CD4-positive, alpha-beta memory T cell (primary cell): ENCODE data around the gene FERMT1. TPM values are rescaled to one million over a fixed set of nuclear protein-coding genes. Genes with fewer than 3 reads are reported as not detected.

Source experiments
- CTCF ChIA-PET: fragments of 350-600 bp; sonication (Branson Sonifier 250); formaldehyde crosslinking; loops from one replicate; lab custom pipeline; 2021; ENCODE audit warnings: inconsistent platforms; ENCODE audit not compliant: partially characterized antibody; lab: Charles Lee
- POLR2A ChIA-PET: fragments of 350-600 bp; sonication (Branson Sonifier 250); formaldehyde crosslinking; loops from one replicate; lab custom pipeline; 2021; ENCODE audit not compliant: partially characterized antibody; lab: Charles Lee
- DNase-seq, 5 donors: peaks; one replicate each; pipeline versions ENCODE4 v3.0.0 to v3.0.0-alpha.2; 2020 to 2022; ENCODE audit warnings: mixed read lengths in 1 of 5
- H3K27ac ChIP-seq: one replicate; pipeline ENCODE4 v1.7.0; 2013; ENCODE audit warnings: low read depth, low read length
- H3K27me3 ChIP-seq: 2 replicates; pipeline ENCODE4 v1.7.0; 2013; ENCODE audit warnings: mild to moderate bottlenecking, low read length, moderate library complexity; ENCODE audit not compliant: insufficient read depth
- H3K36me3 ChIP-seq: 2 replicates; pipeline ENCODE4 v1.7.0; 2013; ENCODE audit warnings: mild to moderate bottlenecking, low read length, moderate library complexity; ENCODE audit not compliant: insufficient read depth
- H3K4me1 ChIP-seq: 2 replicates; pipeline ENCODE4 v1.7.0; 2013; ENCODE audit warnings: mild to moderate bottlenecking, low read length, moderate library complexity; ENCODE audit not compliant: insufficient read depth
- H3K4me3 ChIP-seq, 2 donors: one replicate each; pipeline ENCODE4 v1.7.0; 2013; ENCODE audit warnings: low read length in 2 of 2, mild to moderate bottlenecking in 1 of 2
- H3K9me3 ChIP-seq, 2 donors: one replicate each; pipeline ENCODE4 v1.7.0; 2013; ENCODE audit warnings: low read length in 2 of 2, control low read depth in 1 of 2; ENCODE audit not compliant: control insufficient read depth in 1 of 2
- H3K27ac Mint-ChIP-seq, 7 donors: one replicate each; pipeline ENCODE4 v1.8.0; 2020 to 2021; ENCODE audit warnings: mixed read lengths in 7 of 7, mild to moderate bottlenecking in 6 of 7, inconsistent platforms in 3 of 7, moderate library complexity in 3 of 7
- H3K27me3 Mint-ChIP-seq, 2 donors: one replicate each; pipeline ENCODE4 v1.8.0; 2020 to 2021; ENCODE audit warnings: mixed read lengths in 2 of 2
- H3K36me3 Mint-ChIP-seq, 2 donors: one replicate each; pipeline ENCODE4 v1.8.0; 2020 to 2021; ENCODE audit warnings: mixed read lengths in 2 of 2, inconsistent platforms in 1 of 2, mild to moderate bottlenecking in 1 of 2
- H3K4me1 Mint-ChIP-seq, 4 donors: one replicate each; pipeline ENCODE4 v1.8.0; 2020 to 2021; ENCODE audit warnings: mixed read lengths in 4 of 4, mild to moderate bottlenecking in 1 of 4
- H3K4me3 Mint-ChIP-seq, 8 donors: one replicate each; pipeline ENCODE4 v1.8.0; 2020 to 2021; ENCODE audit warnings: mixed read lengths in 8 of 8, mild to moderate bottlenecking in 7 of 8, moderate library complexity in 6 of 8, inconsistent platforms in 3 of 8
- H3K9me3 Mint-ChIP-seq, 8 donors: one replicate each; pipeline ENCODE4 v1.8.0; 2020 to 2021; ENCODE audit warnings: mixed read lengths in 8 of 8, mild to moderate bottlenecking in 5 of 8, inconsistent platforms in 3 of 8, moderate library complexity in 1 of 8
- intact Hi-C: fragments of 100-400 bp; cut with micrococcal nuclease; formaldehyde crosslinking; loops from one replicate; pipeline ENCODE4 v1.15.1; 2023
- polyA plus RNA-seq, 2 donors: library from polyadenylated mRNA; unstranded; fragments of 300-500 nt; fragmentation: Illumina TruSeq; gene quantifications; one replicate each; pipeline ENCODE4 v1.2.3, GENCODE V29; 2021
- total RNA-seq, 2 experiments: library from RNA; stranded (reverse); gene quantifications; one replicate each; pipeline ENCODE4 v1.2.3, GENCODE V29; 2021

FERMT1 gene
- total and polyA plus RNA-seq, 4 experiments from 2014 or later: not detected

DNA sequence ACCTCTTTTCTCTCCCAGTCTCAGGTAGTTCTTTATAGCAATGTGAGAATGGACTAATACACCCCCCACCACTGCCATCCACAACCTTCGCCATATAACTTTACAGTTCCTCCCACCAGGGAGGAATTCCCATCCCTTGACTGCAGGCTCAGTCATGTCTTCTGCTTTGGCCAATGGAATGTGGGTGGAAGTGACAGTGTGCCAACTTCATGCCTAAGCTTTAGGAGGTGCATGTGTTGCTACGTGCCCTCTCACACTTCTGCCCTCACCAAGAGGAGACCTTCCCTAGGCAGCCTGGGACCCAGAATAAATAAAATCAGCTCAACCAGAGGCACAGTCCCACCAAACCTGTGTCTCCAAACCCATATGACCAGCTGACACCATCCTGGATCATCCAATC, 36.0 kb downstream of the FERMT1 start:
- Mint-ChIP-seq H3K4me1 (no peaks in the 10 kb centered on the region), H3K27ac (no peak overlapping the region), H3K9me3 (peaks cover 0 to 5% (median 0%) of the 10 kb centered on the region in 8 donors), H3K36me3 (no peaks in the 10 kb centered on the region), H3K27me3 (peaks cover 13% of the 10 kb centered on the region in 2 donors), H3K4me3 (no peak overlapping the region)
- H3K36me3 ChIP-seq: no peaks in the 10 kb centered on the region
- H3K4me1 ChIP-seq: no peaks in the 10 kb centered on the region
- H3K27me3 ChIP-seq: no peaks in the 10 kb centered on the region
- ChIA-PET CTCF (no interaction called here), POLR2A (no interaction called here)
- H3K4me3 ChIP-seq: no peak overlapping the region
- no peak for DNase-seq
- no peaks in the 10 kb centered on the region for H3K9me3 ChIP-seq
- intact Hi-C loops: no loop called here
- H3K27ac ChIP-seq: no peak overlapping the region

DNA sequence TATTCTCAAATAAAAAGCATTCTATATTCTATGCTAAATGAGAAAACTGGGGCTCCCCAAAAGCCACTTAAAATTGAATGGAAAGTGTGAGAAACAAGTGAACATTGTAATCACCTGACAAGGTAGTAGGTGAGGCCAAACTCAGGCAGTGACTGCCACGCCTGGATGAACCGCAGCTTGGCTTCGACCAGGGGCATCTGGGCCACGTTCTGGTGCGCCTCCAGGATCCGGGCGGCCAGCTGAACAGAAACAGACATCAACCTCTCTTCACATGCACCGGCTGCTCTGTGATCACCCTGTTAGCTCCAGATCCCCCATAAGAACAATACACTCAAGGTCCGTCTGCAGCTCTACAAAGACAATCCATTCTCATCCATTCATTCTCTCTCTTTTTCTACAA, 38.9 kb downstream of the FERMT1 start:
- H3K4me3 Mint-ChIP-seq: no peak overlapping the region
- H3K4me3 ChIP-seq: no peak overlapping the region
- H3K9me3 Mint-ChIP-seq: peaks cover 0 to 5% (median 0%) of the 10 kb centered on the region in 8 donors
- no peaks in the 10 kb centered on the region for H3K36me3 ChIP-seq
- intact Hi-C loops: no loop called here
- H3K9me3 ChIP-seq: no peaks in the 10 kb centered on the region
- H3K4me1 Mint-ChIP-seq: no peaks in the 10 kb centered on the region
- H3K4me1 ChIP-seq: no peaks in the 10 kb centered on the region
- no peak for DNase-seq
- CTCF ChIA-PET: interaction anchor here (1.3 to 1.6 kb wide), 2 partner anchors 10 to 554 kb away, joined by 5 to 6 read pairs; no protein-coding TSS in a partner anchor
- no peaks in the 10 kb centered on the region for H3K36me3 Mint-ChIP-seq
- no peak overlapping the region for H3K27ac ChIP-seq
- no peaks in the 10 kb centered on the region for H3K27me3 ChIP-seq
- H3K27ac Mint-ChIP-seq: no peak overlapping the region
- peaks cover 6 to 14% of the 10 kb centered on the region in 2 donors for H3K27me3 Mint-ChIP-seq
- POLR2A ChIA-PET: no interaction called here

DNA sequence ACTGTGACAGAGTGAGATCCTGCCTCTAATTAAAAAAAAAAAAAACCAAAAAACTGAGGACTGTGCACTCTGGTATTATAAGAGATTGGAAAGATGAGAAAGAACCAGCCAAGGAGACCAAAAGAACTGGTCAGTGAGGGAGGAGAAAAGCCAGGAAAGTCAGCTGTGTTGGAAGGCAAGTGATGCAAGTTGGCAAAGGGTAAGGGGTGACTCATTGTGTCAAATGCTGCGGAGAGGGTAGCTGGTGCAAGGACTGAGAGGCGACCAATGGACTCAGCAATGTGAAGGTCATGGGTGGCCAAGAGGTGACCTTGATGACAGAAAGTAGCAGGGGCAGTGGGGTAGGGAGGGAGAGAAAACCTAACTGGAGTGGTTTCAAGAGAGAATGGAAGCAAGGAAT, 41.6 kb downstream of the FERMT1 start:
- Mint-ChIP-seq H3K36me3 (no peaks in the 10 kb centered on the region), H3K4me1 (no peaks in the 10 kb centered on the region), H3K4me3 (no peak overlapping the region), H3K27me3 (peaks cover 8 to 14% of the 10 kb centered on the region in 2 donors), H3K27ac (no peak overlapping the region), H3K9me3 (no peaks in the 10 kb centered on the region)
- ChIA-PET CTCF (interaction anchor here (1.3 kb wide), 1 partner anchor 551 kb away, joined by 3 read pairs; no protein-coding TSS in a partner anchor), POLR2A (no interaction called here)
- Histone ChIP-seq H3K27me3 (no peaks in the 10 kb centered on the region), H3K9me3 (no peaks in the 10 kb centered on the region), H3K4me3 (no peak overlapping the region), H3K4me1 (no peaks in the 10 kb centered on the region), H3K36me3 (no peaks in the 10 kb centered on the region), H3K27ac (no peak overlapping the region)
- intact Hi-C loops: no loop called here
- no peak for DNase-seq

DNA sequence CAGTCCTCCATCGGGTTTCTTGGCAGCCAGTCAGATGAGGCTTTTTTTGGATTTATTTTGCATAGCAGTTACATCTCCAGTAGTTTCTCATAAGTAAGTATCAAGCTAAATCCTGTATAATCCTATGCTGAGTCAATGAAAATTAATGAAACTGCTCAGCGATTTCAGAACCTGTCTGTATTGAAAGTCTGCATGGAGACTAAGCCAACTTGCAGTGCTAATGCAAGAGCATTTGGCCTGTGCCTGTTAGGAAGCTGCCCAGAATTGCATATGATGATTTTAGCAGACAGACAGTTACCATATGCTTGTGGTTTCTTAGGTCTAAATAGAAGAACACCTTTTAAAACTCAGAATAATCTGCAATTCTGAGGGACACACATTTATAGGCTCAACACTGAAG, 43.8 kb downstream of the FERMT1 start:
- no peak for DNase-seq
- intact Hi-C loops: loop anchor here (5.0 kb wide), 1 partner anchor 292 kb away; no protein-coding TSS in a partner anchor
- H3K9me3 ChIP-seq: no peaks in the 10 kb centered on the region
- ChIA-PET CTCF (interaction anchor here (1.0 to 8.7 kb wide), 5 partner anchors 9 to 554 kb away, joined by 3 to 145 read pairs (median 3); no protein-coding TSS in a partner anchor), POLR2A (no interaction called here)
- peaks cover 7 to 16% of the 10 kb centered on the region in 2 donors for H3K27me3 Mint-ChIP-seq
- no peaks in the 10 kb centered on the region for H3K27me3 ChIP-seq
- H3K27ac Mint-ChIP-seq: no peak overlapping the region
- no peak overlapping the region for H3K4me3 ChIP-seq
- no peaks in the 10 kb centered on the region for H3K4me1 ChIP-seq
- peaks cover 0 to 2% (median 0%) of the 10 kb centered on the region in 4 donors for H3K4me1 Mint-ChIP-seq
- no peaks in the 10 kb centered on the region for H3K36me3 Mint-ChIP-seq
- no peak overlapping the region for H3K27ac ChIP-seq
- H3K36me3 ChIP-seq: no peaks in the 10 kb centered on the region
- no peak overlapping the region for H3K4me3 Mint-ChIP-seq
- no peaks in the 10 kb centered on the region for H3K9me3 Mint-ChIP-seq

DNA sequence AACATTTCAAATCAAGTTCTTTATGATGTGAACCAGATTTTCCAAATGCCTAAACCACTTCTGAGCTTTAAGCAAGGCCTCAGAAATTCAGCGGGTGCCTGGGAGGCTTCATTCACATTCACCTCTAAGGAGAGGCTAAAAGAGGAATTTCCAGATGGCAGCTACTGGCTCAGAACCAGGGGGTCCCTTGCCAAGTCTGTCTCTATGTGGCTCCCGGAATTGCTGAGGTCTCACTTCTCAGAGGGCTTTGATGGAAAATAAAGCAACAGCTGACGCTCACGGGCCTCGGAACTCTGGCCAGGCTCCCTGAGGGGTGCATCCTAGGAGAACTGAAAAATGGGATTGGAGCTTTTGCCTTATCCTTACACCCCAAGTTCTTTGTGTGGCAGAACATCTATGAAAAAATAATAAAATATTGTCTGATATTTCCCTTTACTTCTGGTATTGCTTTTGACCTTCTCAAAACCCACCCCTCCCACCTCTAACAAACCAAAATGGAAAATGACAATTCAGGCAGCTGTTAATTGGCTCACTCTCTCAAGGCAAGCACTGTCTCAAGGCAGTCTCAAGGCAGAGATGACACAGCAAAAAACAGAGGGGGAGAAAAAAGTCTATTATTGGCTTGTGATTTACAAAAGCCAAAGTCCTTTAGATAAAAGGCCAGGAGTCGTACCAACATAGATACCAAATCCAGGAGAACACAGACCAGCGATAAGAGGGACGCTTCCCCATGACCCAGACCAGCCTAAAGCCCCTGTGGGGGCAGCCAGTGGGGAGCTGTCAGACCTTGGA, 47.2 kb downstream of the FERMT1 start:
- Mint-ChIP-seq H3K27me3 (peaks cover 5 to 12% of the 10 kb centered on the region in 2 donors), H3K9me3 (no peaks in the 10 kb centered on the region), H3K4me3 (no peak overlapping the region), H3K27ac (no peak overlapping the region), H3K4me1 (peaks cover 0 to 3% (median 0%) of the 10 kb centered on the region in 4 donors), H3K36me3 (no peaks in the 10 kb centered on the region)
- H3K4me1 ChIP-seq: no peaks in the 10 kb centered on the region
- no peak overlapping the region for H3K4me3 ChIP-seq
- no peak for DNase-seq
- no peaks in the 10 kb centered on the region for H3K36me3 ChIP-seq
- no peak overlapping the region for H3K27ac ChIP-seq
- POLR2A ChIA-PET: no interaction called here
- CTCF ChIA-PET: interaction anchor here (1.0 to 8.7 kb wide), 4 partner anchors 12 to 544 kb away, joined by 3 to 145 read pairs (median 4); no protein-coding TSS in a partner anchor
- intact Hi-C loops: loop anchor here (5.0 kb wide), 1 partner anchor 288 kb away; no protein-coding TSS in a partner anchor
- H3K27me3 ChIP-seq: no peaks in the 10 kb centered on the region
- H3K9me3 ChIP-seq: no peaks in the 10 kb centered on the region

DNA sequence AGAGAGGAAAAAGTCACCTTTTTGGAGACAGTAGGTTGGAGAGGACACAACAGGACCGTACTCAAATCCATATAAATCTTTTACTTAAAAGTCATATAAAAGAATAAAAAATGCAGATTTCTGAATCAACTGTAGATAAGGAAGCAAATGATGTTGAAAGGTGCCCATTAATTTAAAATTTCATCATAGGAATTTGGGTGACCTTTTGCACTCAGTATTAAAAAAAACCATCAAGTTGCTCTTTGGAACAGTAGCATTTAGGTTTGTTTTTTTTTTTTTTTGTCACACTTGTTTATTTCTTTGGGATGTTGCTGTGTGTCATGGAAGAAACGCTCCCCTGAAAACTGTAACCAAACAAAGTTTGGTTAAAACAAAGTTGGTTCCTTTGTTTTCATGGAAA, 48.0 kb downstream of the FERMT1 start:
- Mint-ChIP-seq H3K9me3 (peaks cover 0 to 3% (median 0%) of the 10 kb centered on the region in 8 donors), H3K4me1 (peaks cover 0 to 3% (median 0%) of the 10 kb centered on the region in 4 donors), H3K27me3 (peaks cover 5 to 7% of the 10 kb centered on the region in 2 donors), H3K27ac (no peak overlapping the region), H3K4me3 (no peak overlapping the region), H3K36me3 (no peaks in the 10 kb centered on the region)
- Histone ChIP-seq H3K4me1 (no peaks in the 10 kb centered on the region), H3K4me3 (no peak overlapping the region), H3K27me3 (no peaks in the 10 kb centered on the region), H3K9me3 (no peaks in the 10 kb centered on the region), H3K36me3 (no peaks in the 10 kb centered on the region), H3K27ac (no peak overlapping the region)
- POLR2A ChIA-PET: no interaction called here
- intact Hi-C loops: loop anchor here (5.0 kb wide), 1 partner anchor 287 kb away; no protein-coding TSS in a partner anchor
- DNase-seq: no peak
- CTCF ChIA-PET: interaction anchor here (0.7 to 8.7 kb wide), 3 partner anchors 11 to 543 kb away, joined by 3 to 145 read pairs (median 6); no protein-coding TSS in a partner anchor

DNA sequence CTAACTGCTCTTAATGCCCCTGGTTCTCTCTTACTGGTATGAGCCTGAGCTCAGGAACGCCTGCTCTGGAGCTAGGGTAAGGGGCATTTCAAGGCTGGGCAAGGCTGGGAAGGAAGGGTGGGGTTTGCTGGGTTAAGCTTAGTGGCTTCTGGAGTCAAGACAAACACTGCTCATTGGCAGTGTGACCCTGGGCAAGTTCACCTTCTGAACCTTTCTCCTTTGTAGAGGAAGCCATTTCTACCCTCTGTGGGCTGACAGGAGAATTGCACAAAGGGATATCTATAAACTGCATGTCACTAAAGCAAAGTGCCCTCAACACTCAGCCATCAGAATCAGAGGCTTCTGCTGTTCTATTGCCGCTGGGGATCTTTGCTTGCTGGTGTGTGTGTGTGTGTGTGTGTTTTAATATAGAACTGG, 48.7 kb downstream of the FERMT1 start:
- POLR2A ChIA-PET: interaction anchor here (0.9 kb wide), 1 partner anchor 360 kb away, joined by 3 read pairs; no protein-coding TSS in a partner anchor
- CTCF ChIA-PET: interaction anchor here (0.7 to 8.7 kb wide), 5 partner anchors 10 to 543 kb away, joined by 3 to 145 read pairs (median 6); no protein-coding TSS in a partner anchor
- H3K36me3 Mint-ChIP-seq: no peaks in the 10 kb centered on the region
- H3K4me3 Mint-ChIP-seq: no peak overlapping the region
- Histone ChIP-seq H3K9me3 (no peaks in the 10 kb centered on the region), H3K4me3 (no peak overlapping the region), H3K27me3 (no peaks in the 10 kb centered on the region), H3K36me3 (no peaks in the 10 kb centered on the region), H3K27ac (no peak overlapping the region), H3K4me1 (no peaks in the 10 kb centered on the region)
- intact Hi-C loops: no loop called here
- peak in 3 of 5 donors; percentile 3 to 16 (median 5) for DNase-seq
- peaks cover 0 to 3% (median 0%) of the 10 kb centered on the region in 8 donors for H3K9me3 Mint-ChIP-seq
- peaks cover 5 to 6% of the 10 kb centered on the region in 2 donors for H3K27me3 Mint-ChIP-seq
- no peak overlapping the region for H3K27ac Mint-ChIP-seq
- H3K4me1 Mint-ChIP-seq: peaks cover 0 to 3% (median 0%) of the 10 kb centered on the region in 4 donors
